Neural cell (in vitro differentiated cells): Measurements from ENCODE around the gene COL1A1.

Experiments used
- EP300 ChIP-seq: fragments of 450-650 bp; conservative IDR thresholded peaks from 2 replicates; pipeline ENCODE4 v1.6.1; 2014; ENCODE audit warnings: antibody characterized with exemption, mild to moderate bottlenecking, moderate library complexity; ENCODE audit not compliant: poor library complexity, severe bottlenecking
- EZH2 ChIP-seq: fragments of 200-600, 300-800 bp; shearing (Covaris generic), sonication (generic); IDR thresholded peaks from 2 replicates; pipeline ENCODE4 v1.6.1; 2014; ENCODE audit warnings: antibody characterized with exemption, low read length, borderline replicate concordance, mild to moderate bottlenecking; ENCODE audit not compliant: insufficient read depth, poor library complexity, severe bottlenecking
- POLR2AphosphoS5 ChIP-seq: IDR thresholded peaks from 2 replicates; pipeline ENCODE4 v1.6.1; 2012
- REST ChIP-seq: IDR thresholded peaks from 2 replicates; pipeline ENCODE4 v1.6.1; 2012; ENCODE audit warnings: borderline replicate concordance
- TF ChIP-seq, protein P1 (sequence below): fragments of 450-650 bp; IDR thresholded peaks from 2 replicates; pipeline ENCODE4 v1.5.1; 2014; ENCODE audit warnings: antibody characterized with exemption, mild to moderate bottlenecking, moderate library complexity; ENCODE audit not compliant: poor library complexity, severe bottlenecking

GRCh38 chr17:50203086-50203485, 1.7 kb upstream of the COL1A1 start:
- TF ChIP-seq, protein P1, sequence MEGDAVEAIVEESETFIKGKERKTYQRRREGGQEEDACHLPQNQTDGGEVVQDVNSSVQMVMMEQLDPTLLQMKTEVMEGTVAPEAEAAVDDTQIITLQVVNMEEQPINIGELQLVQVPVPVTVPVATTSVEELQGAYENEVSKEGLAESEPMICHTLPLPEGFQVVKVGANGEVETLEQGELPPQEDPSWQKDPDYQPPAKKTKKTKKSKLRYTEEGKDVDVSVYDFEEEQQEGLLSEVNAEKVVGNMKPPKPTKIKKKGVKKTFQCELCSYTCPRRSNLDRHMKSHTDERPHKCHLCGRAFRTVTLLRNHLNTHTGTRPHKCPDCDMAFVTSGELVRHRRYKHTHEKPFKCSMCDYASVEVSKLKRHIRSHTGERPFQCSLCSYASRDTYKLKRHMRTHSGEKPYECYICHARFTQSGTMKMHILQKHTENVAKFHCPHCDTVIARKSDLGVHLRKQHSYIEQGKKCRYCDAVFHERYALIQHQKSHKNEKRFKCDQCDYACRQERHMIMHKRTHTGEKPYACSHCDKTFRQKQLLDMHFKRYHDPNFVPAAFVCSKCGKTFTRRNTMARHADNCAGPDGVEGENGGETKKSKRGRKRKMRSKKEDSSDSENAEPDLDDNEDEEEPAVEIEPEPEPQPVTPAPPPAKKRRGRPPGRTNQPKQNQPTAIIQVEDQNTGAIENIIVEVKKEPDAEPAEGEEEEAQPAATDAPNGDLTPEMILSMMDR: no peak
- TF ChIP-seq EP300 (no peak), REST (no peak), EZH2 (no peak), POLR2AphosphoS5 (no peak)
